IPS DF 6.9 (cell line): Measurements from ENCODE around the gene NF2.

ENCODE experiments used
- DNase-seq: peaks from one replicate; pipeline ENCODE4 v3.0.0-alpha.2; 2013; ENCODE audit warnings: low read depth, low spot score
- H3K27ac ChIP-seq: one replicate; pipeline ENCODE4 v1.5.1; 2013; ENCODE audit warnings: low read length, control low read depth
- H3K27me3 ChIP-seq: 2 replicates; pipeline ENCODE4 v1.6.1; 2013; ENCODE audit warnings: mild to moderate bottlenecking, low read length; ENCODE audit not compliant: control insufficient read depth, insufficient read depth
- H3K36me3 ChIP-seq: 2 replicates; pipeline ENCODE4 v1.6.1; 2013; ENCODE audit warnings: low read length; ENCODE audit not compliant: control insufficient read depth, insufficient read depth
- H3K4me1 ChIP-seq: 2 replicates; pipeline ENCODE4 v1.6.1; 2013; ENCODE audit warnings: low read length; ENCODE audit not compliant: control insufficient read depth, insufficient read depth
- H3K4me3 ChIP-seq: 2 replicates; pipeline ENCODE4 v1.5.1; 2013; ENCODE audit warnings: mild to moderate bottlenecking, low read length
- H3K9me3 ChIP-seq: 2 replicates; pipeline ENCODE4 v1.6.1; 2013; ENCODE audit warnings: low read length, inconsistent platforms; ENCODE audit not compliant: control insufficient read depth, insufficient read depth
- WGBS: extraction: QIAGEN DNeasy Blood & Tissue Kit; methylation state at CpG from one replicate; pipeline ENCODE4 v1.1.7; 2013; ENCODE audit warnings: mixed read lengths, missing lambda C conversion rate; ENCODE audit not compliant: insufficient read length, insufficient coverage; 5-methylcytosine and 5-hydroxymethylcytosine counted together

NF2 gene

GRCh38 chr22:29631725-29632124, 28.3 kb downstream of the NF2 start:
- DNase-seq, result no peak
- H3K4me3 ChIP-seq, result no peak overlapping the region
- H3K4me1 ChIP-seq, result peaks cover 1% of the 10 kb centered on the region; the same call in 1 of the 2 replicates
- no peaks in the 10 kb centered on the region; the same call in 1 of the 2 replicates for H3K9me3 ChIP-seq
- no peak overlapping the region for H3K27ac ChIP-seq
- no CpG with 5 or more reads among the region's 1 CpG for WGBS
- H3K36me3 ChIP-seq, result no peaks in the 10 kb centered on the region
- H3K27me3 ChIP-seq, result no peaks in the 10 kb centered on the region

- Histone ChIP-seq H3K4me1 (no peaks in the 10 kb centered on the region), H3K27me3 (no peaks in the 10 kb centered on the region), H3K27ac (no peak overlapping the region), H3K36me3 (no peaks in the 10 kb centered on the region), H3K9me3 (no peaks in the 10 kb centered on the region; the same call in 1 of the 2 replicates), H3K4me3 (no peak overlapping the region)
- WGBS, result no CpG with 5 or more reads among the region's 5 CpGs
- no peak for DNase-seq
Observed at GRCh38 chr22:29632672-29633071, 29.2 kb downstream of the NF2 start.

- no peak for DNase-seq
- no CpG with 5 or more reads among the region's 6 CpGs for WGBS
- no peaks in the 10 kb centered on the region for H3K27me3 ChIP-seq
- H3K9me3 ChIP-seq, result no peaks in the 10 kb centered on the region; the same call in 1 of the 2 replicates
- no peak overlapping the region for H3K4me3 ChIP-seq
- no peaks in the 10 kb centered on the region for H3K4me1 ChIP-seq
- H3K27ac ChIP-seq, result no peak overlapping the region
- no peaks in the 10 kb centered on the region for H3K36me3 ChIP-seq
Observed at GRCh38 chr22:29633514-29634312, 30.3 kb downstream of the NF2 start.

- WGBS, result no CpG with 5 or more reads among the region's 2 CpGs
- no peak overlapping the region for H3K27ac ChIP-seq
- H3K36me3 ChIP-seq, result no peaks in the 10 kb centered on the region
Observed at GRCh38 chr22:29634847-29635246, 31.4 kb downstream of the NF2 start.

GRCh38 chr22:29635734-29636357, 32.4 kb downstream of the NF2 start:
- no peaks in the 10 kb centered on the region for H3K4me1 ChIP-seq
- no peak overlapping the region for H3K4me3 ChIP-seq
- no CpG with 5 or more reads among the region's 3 CpGs for WGBS
- H3K36me3 ChIP-seq, result no peaks in the 10 kb centered on the region
- no peaks in the 10 kb centered on the region for H3K27me3 ChIP-seq
- DNase-seq, result peak; percentile 33
- H3K9me3 ChIP-seq, result no peaks in the 10 kb centered on the region; the same call in 1 of the 2 replicates
- H3K27ac ChIP-seq, result no peak overlapping the region

More at GRCh38 chr22:29634847-29635246, 31.4 kb downstream of the NF2 start:
- no peak for DNase-seq
- H3K27me3 ChIP-seq, result no peaks in the 10 kb centered on the region
- H3K4me1 ChIP-seq, result no peaks in the 10 kb centered on the region
- H3K4me3 ChIP-seq, result no peak overlapping the region
- no peaks in the 10 kb centered on the region; the same call in 1 of the 2 replicates for H3K9me3 ChIP-seq

- WGBS, result no CpG with 5 or more reads among the region's 7 CpGs
- H3K36me3 ChIP-seq, result no peaks in the 10 kb centered on the region
Observed at GRCh38 chr22:29636751-29637150, 33.3 kb downstream of the NF2 start.

GRCh38 chr22:29637181-29637580, 33.7 kb downstream of the NF2 start:
- no peak overlapping the region for H3K4me3 ChIP-seq
- H3K27me3 ChIP-seq, result no peaks in the 10 kb centered on the region
- no peaks in the 10 kb centered on the region; the same call in 1 of the 2 replicates for H3K9me3 ChIP-seq
- no peak for DNase-seq
- no peak overlapping the region for H3K27ac ChIP-seq
- H3K36me3 ChIP-seq, result no peaks in the 10 kb centered on the region
- no CpG with 5 or more reads among the region's 1 CpG for WGBS
- no peaks in the 10 kb centered on the region for H3K4me1 ChIP-seq

More at GRCh38 chr22:29636751-29637150, 33.3 kb downstream of the NF2 start:
- Histone ChIP-seq H3K4me3 (no peak overlapping the region), H3K27ac (no peak overlapping the region), H3K9me3 (no peaks in the 10 kb centered on the region; the same call in 1 of the 2 replicates), H3K4me1 (no peaks in the 10 kb centered on the region), H3K27me3 (no peaks in the 10 kb centered on the region)
- DNase-seq, result no peak

GRCh38 chr22:29638678-29639077, 35.2 kb downstream of the NF2 start:
- no peak overlapping the region for H3K4me3 ChIP-seq
- no peaks in the 10 kb centered on the region for H3K4me1 ChIP-seq
- no peaks in the 10 kb centered on the region for H3K27me3 ChIP-seq
- no CpG with 5 or more reads among the region's 1 CpG for WGBS
- peaks cover 2% of the 10 kb centered on the region; the same call in 1 of the 2 replicates for H3K36me3 ChIP-seq
- no peak for DNase-seq
- no peaks in the 10 kb centered on the region for H3K9me3 ChIP-seq
- H3K27ac ChIP-seq, result no peak overlapping the region

- Histone ChIP-seq H3K27ac (no peak overlapping the region), H3K36me3 (peaks cover 2% of the 10 kb centered on the region; the same call in 1 of the 2 replicates), H3K4me1 (no peaks in the 10 kb centered on the region), H3K4me3 (no peak overlapping the region), H3K9me3 (no peaks in the 10 kb centered on the region), H3K27me3 (no peaks in the 10 kb centered on the region)
- no peak for DNase-seq
Observed at GRCh38 chr22:29639096-29639495, 35.7 kb downstream of the NF2 start.

GRCh38 chr22:29641042-29641699, 37.7 kb downstream of the NF2 start:
- no peak overlapping the region for H3K27ac ChIP-seq
- no peaks in the 10 kb centered on the region for H3K9me3 ChIP-seq
- no peak overlapping the region for H3K4me3 ChIP-seq
- H3K4me1 ChIP-seq, result no peaks in the 10 kb centered on the region
- no peaks in the 10 kb centered on the region for H3K27me3 ChIP-seq
- DNase-seq, result no peak
- no CpG with 5 or more reads among the region's 8 CpGs for WGBS
- peaks cover 2% of the 10 kb centered on the region; the same call in 1 of the 2 replicates for H3K36me3 ChIP-seq
